SU-DHL-6 (cell line): Measurements from ENCODE around the gene MX1.

Experiments used
- CTCF ChIP-seq: fragments of 200-600 bp; sonication (generic); IDR thresholded peaks from one replicate; pipeline ENCODE4 v1.5.1; 2017; ENCODE audit warnings: antibody characterized with exemption, mild to moderate bottlenecking, low read length, moderate library complexity; ENCODE audit not compliant: insufficient read depth, poor library complexity, severe bottlenecking
- EZH2phosphoT487 ChIP-seq: fragments of 200-600 bp; sonication (generic), shearing (Covaris generic); conservative IDR thresholded peaks from 2 replicates; pipeline ENCODE4 v1.6.1; 2018; ENCODE audit warnings: mild to moderate bottlenecking, antibody characterized with exemption, low read length, moderate library complexity, mixed read lengths

DNA sequence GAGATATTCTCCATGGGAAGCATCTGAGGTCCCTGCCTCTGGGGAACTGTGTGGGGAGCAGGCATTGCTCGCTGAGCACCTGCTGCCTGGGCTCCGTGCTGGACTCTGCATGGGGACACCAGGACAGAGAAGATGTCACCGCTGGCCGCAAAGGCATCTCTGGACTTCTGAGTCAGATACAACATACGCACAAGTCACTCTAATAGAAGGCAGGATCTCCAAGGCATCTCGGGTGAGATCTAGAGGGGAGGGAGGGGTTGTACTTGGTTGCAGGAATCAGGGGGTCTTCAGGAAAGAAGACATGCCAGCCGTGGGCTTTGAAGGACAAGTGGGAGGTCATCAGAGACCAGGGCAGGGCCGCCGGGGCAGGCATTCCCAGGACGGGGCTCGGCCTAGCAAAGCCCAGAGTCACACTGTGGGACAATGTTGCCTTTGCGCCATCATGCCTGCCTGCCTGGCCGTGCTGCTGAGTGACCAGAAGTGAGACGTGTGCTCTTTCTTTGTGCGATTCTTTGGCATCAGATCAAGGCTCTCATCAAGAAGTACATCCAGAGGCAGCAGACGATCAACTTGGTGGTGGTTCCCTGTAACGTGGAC, 35.9 kb upstream of the MX1 start:
- TF ChIP-seq CTCF (no peak), EZH2phosphoT487 (no peak)
